ENCODE measurements around the gene UBE2H. TPM values are rescaled to one million over a fixed set of nuclear protein-coding genes. Genes with fewer than 3 reads are reported as not detected.

Gene UBE2H
- total and polyA plus RNA-seq, 2 donors (not counting 1 experiment from before 2014, with no cell fraction given) = 23.3 to 54.1 TPM

GRCh38 chr7:129975309-129975708 lies 22.5 kb upstream of the UBE2H start:
- no peak for ATAC-seq (ENCODE audit: low read depth)
- Histone ChIP-seq H3K27me3 (replicated peaks in 1 of 4; ENCODE audit: control extremely low read depth in 1 of 4, control insufficient read depth in 3 of 4, insufficient read depth in 4 of 4, low read length in 3 of 4) (peaks cover 0 to 2% (median 0%) of the 10 kb centered on the region in 4 experiments), H3K9me3 (ENCODE audit: control extremely low read depth in 1 of 3, control insufficient read depth in 2 of 3, insufficient read depth in 1 of 3, low read length in 2 of 3) (no peaks in the 10 kb centered on the region), H3K4me3 (ENCODE audit: control extremely low read depth in 1 of 5, extremely low read depth in 1 of 5, insufficient read depth in 1 of 5, low read depth in 2 of 5, low read length in 4 of 5) (no peak overlapping the region), H3K4me1 (ENCODE audit: control insufficient read depth in 2 of 2, insufficient read depth in 2 of 2, low read length in 2 of 2) (no peaks in the 10 kb centered on the region), H4K20me1 (ENCODE audit: control insufficient read depth, insufficient read depth, low read length, poor library complexity, severe bottlenecking) (no peaks in the 10 kb centered on the region), H3K79me2 (ENCODE audit: control insufficient read depth, insufficient read depth, low read length) (no peaks in the 10 kb centered on the region), H3K4me2 (replicated peaks; ENCODE audit: low read depth, low read length, poor library complexity, severe bottlenecking) (no peak overlapping the region), H3K36me3 (replicated peaks in 1 of 2; ENCODE audit: control extremely low read depth in 1 of 2, control insufficient read depth in 1 of 2, extremely low read depth in 1 of 2, insufficient read depth in 2 of 2, low read length in 1 of 2) (no peaks in the 10 kb centered on the region), H3K27ac (ENCODE audit: low read length in 2 of 2) (no peak overlapping the region), H3K9ac (ENCODE audit: low read length) (no peak overlapping the region), H2AFZ (ENCODE audit: insufficient read depth, low read depth, low read length, poor library complexity, severe bottlenecking) (no peak overlapping the region)
- ChIA-PET CTCF (no interaction called here), POLR2A (no interaction called here)
- Mint-ChIP-seq H3K27me3 (no peaks in the 10 kb centered on the region), H3K27ac (no peak overlapping the region), H3K4me3 (no peak overlapping the region), H3K9me3 (ENCODE audit: insufficient read depth) (no peaks in the 10 kb centered on the region), H3K4me1 (no peaks in the 10 kb centered on the region)
- DNase-seq = no peak
- TF ChIP-seq EZH2 (IDR thresholded peaks at IDR 0.05; ENCODE audit: borderline replicate concordance, insufficient read depth, low read depth, low read length, poor library complexity, severe bottlenecking) (no peak), CTCF (IDR thresholded peaks at IDR 0.05) (no peak)
- intact Hi-C loops (cut with micrococcal nuclease) = no loop called here
- no CpG with 5 or more reads among the region's 1 CpG for WGBS (ENCODE audit: insufficient coverage)

GRCh38 chr7:129970816-129971215 lies 18.1 kb upstream of the UBE2H start:
- Mint-ChIP-seq H3K27me3 (no peaks in the 10 kb centered on the region), H3K27ac (no peak overlapping the region), H3K4me1 (no peaks in the 10 kb centered on the region), H3K4me3 (no peak overlapping the region), H3K9me3 (ENCODE audit: insufficient read depth) (no peaks in the 10 kb centered on the region)
- DNase-seq (no peak), ATAC-seq (ENCODE audit: low read depth) (no peak)
- WGBS (ENCODE audit: insufficient coverage) = no CpG with 5 or more reads among the region's 3 CpGs
- no peaks in the 10 kb centered on the region for H4K20me1 ChIP-seq (ENCODE audit: control insufficient read depth, insufficient read depth, low read length, poor library complexity, severe bottlenecking)
- H3K4me3 ChIP-seq (ENCODE audit: control extremely low read depth in 1 of 5, extremely low read depth in 1 of 5, insufficient read depth in 1 of 5, low read depth in 2 of 5, low read length in 4 of 5) = no peak overlapping the region
- H3K27ac ChIP-seq (ENCODE audit: low read length in 2 of 2) = no peak overlapping the region
- intact Hi-C loops (cut with micrococcal nuclease) = no loop called here
- H2AFZ ChIP-seq (ENCODE audit: insufficient read depth, low read depth, low read length, poor library complexity, severe bottlenecking) = no peak overlapping the region
- no peak overlapping the region for H3K9ac ChIP-seq (ENCODE audit: low read length)
- H3K27me3 ChIP-seq (replicated peaks in 1 of 4; ENCODE audit: control extremely low read depth in 1 of 4, control insufficient read depth in 3 of 4, insufficient read depth in 4 of 4, low read length in 3 of 4) = peaks cover 0 to 2% (median 0%) of the 10 kb centered on the region in 4 experiments
- no peaks in the 10 kb centered on the region for H3K4me1 ChIP-seq (ENCODE audit: control insufficient read depth in 2 of 2, insufficient read depth in 2 of 2, low read length in 2 of 2)
- no peaks in the 10 kb centered on the region for H3K36me3 ChIP-seq (replicated peaks in 1 of 2; ENCODE audit: control extremely low read depth in 1 of 2, control insufficient read depth in 1 of 2, extremely low read depth in 1 of 2, insufficient read depth in 2 of 2, low read length in 1 of 2)
- no peak for TF ChIP-seq CTCF (IDR thresholded peaks at IDR 0.05)
- TF ChIP-seq EZH2 (IDR thresholded peaks at IDR 0.05; ENCODE audit: borderline replicate concordance, insufficient read depth, low read depth, low read length, poor library complexity, severe bottlenecking) = no peak
- POLR2A ChIA-PET = no interaction called here
- H3K4me2 ChIP-seq (replicated peaks; ENCODE audit: low read depth, low read length, poor library complexity, severe bottlenecking) = no peak overlapping the region
- H3K9me3 ChIP-seq (ENCODE audit: control extremely low read depth in 1 of 3, control insufficient read depth in 2 of 3, insufficient read depth in 1 of 3, low read length in 2 of 3) = no peaks in the 10 kb centered on the region
- CTCF ChIA-PET = no interaction called here
- no peaks in the 10 kb centered on the region for H3K79me2 ChIP-seq (ENCODE audit: control insufficient read depth, insufficient read depth, low read length)
